ENCODE measurements around the gene METTL22.

The METTL22 gene

GRCh38 chr16:8621572-8622314, at the start of gene METTL22:
Gene METTL22 (plus strand): TSS chr16:8621698. CDS start chr16:8625666, 3,968 bp downstream.
- DNase-seq (ENCODE audit: low spot score): peak; percentile 86

GRCh38 chr16:8572063-8572918, 49.2 kb upstream of the METTL22 start:
- DNase-seq (ENCODE audit: low spot score): no peak

DNA sequence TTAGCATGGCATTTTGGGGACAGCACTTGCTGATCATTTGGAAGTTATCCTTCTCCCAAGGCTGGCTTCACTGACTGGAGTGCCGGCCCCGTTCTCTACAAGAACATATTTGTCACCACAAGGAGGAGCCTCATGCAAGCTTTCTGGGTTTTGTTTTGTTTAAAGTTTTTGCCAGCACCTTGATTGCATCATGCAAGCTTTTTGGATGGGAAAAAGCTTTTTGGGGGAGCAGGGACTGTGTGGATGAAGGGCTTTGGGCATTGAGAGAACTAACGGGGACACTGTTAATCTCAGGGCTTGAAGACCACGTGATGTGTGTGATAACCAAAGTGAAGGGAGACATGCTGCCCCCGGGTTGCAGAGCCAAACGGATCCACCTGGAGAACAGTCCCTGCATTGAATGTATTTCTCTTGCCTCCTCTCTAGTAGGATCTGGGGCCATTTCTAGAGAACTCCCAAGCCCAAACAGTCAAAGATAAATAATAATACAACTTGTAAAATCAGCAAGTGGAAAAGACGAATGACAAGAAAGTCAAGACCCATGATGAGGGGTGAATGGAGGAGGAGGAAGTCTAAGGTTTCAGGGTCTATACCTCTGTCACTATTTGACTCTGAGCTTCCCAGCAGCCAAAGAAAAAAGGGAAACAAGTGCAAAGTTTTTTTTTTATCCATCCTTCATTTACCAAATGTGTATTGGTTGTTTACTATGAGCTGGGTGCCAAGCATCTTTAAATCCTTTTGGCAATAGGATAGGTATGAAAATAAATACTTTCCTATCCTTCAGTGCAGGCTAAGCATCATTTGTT, 48.4 kb upstream of the METTL22 start:
- DNase-seq (ENCODE audit: low spot score): no peak

- DNase-seq (ENCODE audit: low spot score): no peak
These were observed 46.1 kb upstream of the METTL22 start for GRCh38 chr16:8575399-8575798.

GRCh38 chr16:8576141-8577004, 45.1 kb upstream of the METTL22 start:
- DNase-seq (ENCODE audit: low spot score): no peak

- DNase-seq (ENCODE audit: low spot score): no peak
These were observed 43.7 kb upstream of the METTL22 start for GRCh38 chr16:8577678-8578304.

- no peak for DNase-seq (ENCODE audit: low spot score)
These were observed 41.9 kb upstream of the METTL22 start for GRCh38 chr16:8579559-8579958.

GRCh38 chr16:8581831-8582580, 39.5 kb upstream of the METTL22 start:
- no peak for DNase-seq (ENCODE audit: low spot score)

DNA sequence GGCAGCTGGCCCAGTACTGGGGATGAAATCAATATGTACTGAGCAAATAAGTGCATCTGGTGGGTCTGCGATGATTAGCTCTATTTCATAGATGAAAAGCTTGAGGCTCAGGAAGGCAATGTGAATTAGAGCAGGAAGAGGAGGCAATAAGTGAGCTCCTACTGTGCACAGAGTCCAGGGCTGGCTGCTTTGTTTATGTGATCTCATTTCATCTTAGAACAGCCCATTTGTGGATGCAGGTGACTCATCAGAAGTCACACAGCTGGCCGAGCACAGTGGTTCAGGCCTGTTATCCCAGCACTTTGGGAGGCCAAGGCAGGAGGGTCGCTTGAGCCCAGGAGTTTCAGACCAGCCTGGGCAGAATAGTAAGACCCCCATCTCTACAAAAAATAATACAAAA, 38.3 kb upstream of the METTL22 start:
- DNase-seq (ENCODE audit: low spot score): no peak

DNA sequence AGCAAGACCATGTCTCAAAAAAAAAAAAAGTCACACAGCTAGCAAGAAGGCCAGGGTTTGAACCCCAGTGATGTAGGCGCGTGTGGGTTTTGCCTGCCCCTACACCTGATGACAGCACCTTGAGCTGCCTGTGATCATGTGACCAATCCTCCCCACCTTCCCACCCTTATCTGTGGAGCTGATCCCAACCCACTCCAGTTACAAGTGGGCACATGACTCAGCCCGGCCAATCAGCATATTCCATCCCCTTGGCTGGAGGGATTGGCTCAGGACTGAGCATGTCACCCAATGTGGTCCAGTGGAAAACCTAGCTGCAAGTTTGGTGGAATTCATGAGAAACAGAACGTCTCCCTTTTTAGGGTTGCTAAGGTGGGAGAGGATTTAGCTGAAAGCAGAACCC, 37.8 kb upstream of the METTL22 start:
- no peak for DNase-seq (ENCODE audit: low spot score)

DNA sequence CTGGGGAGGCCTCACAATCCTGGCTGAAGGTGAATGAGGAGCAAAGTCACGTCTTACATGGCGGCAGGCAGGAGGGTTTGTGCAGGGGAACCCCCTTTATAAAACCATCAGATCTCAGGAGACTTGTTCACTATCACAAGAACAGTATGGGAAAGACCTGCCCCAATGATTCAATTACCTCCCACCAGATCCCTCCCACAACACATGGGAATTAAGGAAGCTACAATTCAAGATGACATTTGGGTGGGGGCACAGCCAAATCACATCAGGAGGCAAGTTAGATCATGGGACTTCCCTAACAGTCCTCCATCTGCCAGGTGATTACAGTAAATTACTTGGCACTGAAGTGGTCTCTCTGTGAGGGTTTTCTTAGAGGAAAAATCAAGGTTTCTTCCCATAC, 36.5 kb upstream of the METTL22 start:
- DNase-seq (ENCODE audit: low spot score): no peak

GRCh38 chr16:8585857-8586256, 35.6 kb upstream of the METTL22 start:
- DNase-seq (ENCODE audit: low spot score): no peak

- DNase-seq (ENCODE audit: low spot score): no peak
These were observed 34.4 kb upstream of the METTL22 start for GRCh38 chr16:8587065-8587464.

DNA sequence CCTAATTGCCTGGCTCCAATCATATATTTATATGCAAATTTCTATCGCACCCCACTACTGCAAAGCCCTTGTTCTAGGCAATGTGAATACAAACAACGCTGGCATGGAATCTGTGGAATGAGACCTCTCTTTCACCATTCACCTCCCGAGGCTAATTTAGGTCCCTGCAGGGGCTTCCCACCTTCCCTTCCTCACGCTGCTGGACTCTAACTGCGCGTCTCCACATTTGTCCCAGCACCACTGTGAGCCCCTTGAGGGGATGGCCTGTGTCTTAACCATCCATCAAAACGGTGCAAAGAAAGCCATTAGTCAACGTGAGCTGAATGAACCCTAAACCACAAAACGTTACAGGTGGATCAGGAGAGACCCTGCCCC, 32.8 kb upstream of the METTL22 start:
- no peak for DNase-seq (ENCODE audit: low spot score)

DNA sequence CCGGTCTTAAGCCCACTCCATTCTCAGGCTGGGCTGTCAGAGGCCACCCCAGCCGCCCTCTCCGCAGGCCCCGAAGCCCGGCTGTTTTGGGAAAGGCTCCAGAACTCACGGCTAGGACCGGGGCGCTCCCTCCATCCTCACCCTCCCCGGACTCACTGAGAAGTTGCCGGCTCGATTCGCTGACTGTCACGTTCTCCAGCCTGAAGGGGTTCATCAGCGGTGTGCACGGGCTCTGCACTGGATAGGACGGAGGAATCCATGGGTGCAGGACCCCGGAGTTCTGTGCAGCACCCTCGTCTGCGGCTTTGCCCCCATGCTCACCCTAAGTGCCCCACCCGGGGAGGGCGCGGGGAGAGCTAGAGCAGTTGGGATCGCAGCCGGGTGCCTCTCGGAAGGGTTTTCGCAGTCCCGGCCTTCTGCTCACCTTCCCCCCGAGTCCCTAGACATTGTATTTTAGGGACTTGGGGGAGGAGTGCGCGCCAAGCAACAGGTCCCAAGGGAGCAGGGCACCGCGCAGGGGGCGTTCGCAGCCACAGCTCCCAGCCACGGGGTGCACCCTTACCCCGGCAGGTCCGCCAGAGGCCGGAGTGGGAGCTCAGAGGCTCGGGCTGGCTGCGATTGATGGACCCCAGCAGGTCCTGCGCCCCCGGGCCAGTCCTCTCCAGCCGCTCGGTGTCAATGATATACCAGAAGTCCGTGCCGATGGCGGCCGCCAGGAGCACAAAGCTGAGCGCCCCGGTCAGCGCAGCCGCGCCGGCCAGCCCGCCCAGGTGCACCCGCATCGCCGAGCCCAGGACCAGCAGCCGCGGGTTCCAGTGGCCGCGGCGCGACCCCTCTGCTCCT, 32.2 kb upstream of the METTL22 start:
- no peak for DNase-seq (ENCODE audit: low spot score)

- no peak for DNase-seq (ENCODE audit: low spot score)
These were observed 31.4 kb upstream of the METTL22 start, which contains the start of gene TMEM114 for GRCh38 chr16:8589900-8590688. Gene TMEM114 (minus strand): TSS chr16:8590511. CDS start chr16:8589838, 673 bp downstream.

GRCh38 chr16:8590811-8591210, 30.7 kb upstream of the METTL22 start:
- DNase-seq (ENCODE audit: low spot score): no peak

- no peak for DNase-seq (ENCODE audit: low spot score)
These were observed 30.0 kb upstream of the METTL22 start for GRCh38 chr16:8591451-8591850.
